GM23338 (cell line): ENCODE results near the gene KCTD17. TPM values are rescaled to one million over a fixed set of nuclear protein-coding genes. Genes with fewer than 3 reads are reported as not detected.

Experiments used
- ATAC-seq: fragments of 200-7000 bp; cut with Tn5 transposase; 3 replicates; pipeline ENCODE4 v1.9.1; 2020
- DNase-seq: peaks from one replicate; pipeline ENCODE4 v3.0.0-alpha.2; 2015; ENCODE audit warnings: low spot score
- H2AFZ ChIP-seq: fragments of 200-600 bp; sonication (generic); 2 replicates; pipeline ENCODE4 v1.8.0; 2016; ENCODE audit warnings: antibody characterized with exemption, mild to moderate bottlenecking, moderate library complexity
- H3F3A ChIP-seq: fragments of 200-600 bp; sonication (generic); replicated peaks from 2 replicates; pipeline ENCODE4 v1.8.0; 2017; ENCODE audit warnings: antibody characterized with exemption, mixed run types, low read depth
- H3K27ac ChIP-seq: fragments of 200-600 bp; sonication (generic); 2 replicates; pipeline ENCODE4 v1.6.1; 2016; ENCODE audit warnings: low read depth
- H3K27me3 ChIP-seq: fragments of 200-600 bp; sonication (generic); 2 replicates; pipeline ENCODE4 v1.8.0; 2016; ENCODE audit warnings: mild to moderate bottlenecking, mixed run types, moderate library complexity; ENCODE audit not compliant: insufficient read depth
- H3K36me3 ChIP-seq: fragments of 200-600 bp; sonication (generic); 2 replicates; pipeline ENCODE4 v1.8.0; 2016; ENCODE audit warnings: mild to moderate bottlenecking; ENCODE audit not compliant: insufficient read depth
- H3K4me1 ChIP-seq: fragments of 200-600 bp; sonication (generic); 2 replicates; pipeline ENCODE4 v1.8.0; 2016; ENCODE audit warnings: mild to moderate bottlenecking, moderate library complexity; ENCODE audit not compliant: insufficient read depth
- H3K4me2 ChIP-seq: fragments of 200-600 bp; sonication (generic); 2 replicates; pipeline ENCODE4 v1.7.1; 2017; ENCODE audit warnings: mixed run types
- H3K4me3 ChIP-seq: fragments of 200-600 bp; sonication (generic); 2 replicates; pipeline ENCODE4 v1.6.1; 2016; ENCODE audit warnings: mixed run types
- H3K79me2 ChIP-seq: fragments of 200-600 bp; sonication (generic); replicated peaks from 2 replicates; pipeline ENCODE4 v1.8.0; 2017; ENCODE audit warnings: mild to moderate bottlenecking; ENCODE audit not compliant: insufficient read depth
- H3K9me2 ChIP-seq: fragments of 200-600 bp; sonication (generic); 2 replicates; pipeline ENCODE4 v1.8.0; 2017; ENCODE audit not compliant: insufficient read depth
- H4K20me1 ChIP-seq: fragments of 200-600 bp; sonication (generic); replicated peaks from 2 replicates; pipeline ENCODE4 v1.8.0; 2017; ENCODE audit warnings: mild to moderate bottlenecking; ENCODE audit not compliant: insufficient read depth
- H3K27ac Mint-ChIP-seq: 2 replicates; pipeline ENCODE4 v1.8.0; 2020; ENCODE audit warnings: inconsistent platforms, mild to moderate bottlenecking, moderate library complexity, mixed read lengths
- H3K27me3 Mint-ChIP-seq: 3 replicates; pipeline ENCODE4 v1.8.0; 2022; ENCODE audit warnings: low read depth, mild to moderate bottlenecking, moderate library complexity, mixed read lengths, inconsistent platforms; ENCODE audit not compliant: insufficient read depth, poor library complexity
- H3K36me3 Mint-ChIP-seq: 3 replicates; pipeline ENCODE4 v1.8.0; 2021; ENCODE audit warnings: low read depth, mild to moderate bottlenecking, inconsistent platforms, moderate library complexity, mixed read lengths
- H3K4me1 Mint-ChIP-seq: 3 replicates; pipeline ENCODE4 v1.8.0; 2020; ENCODE audit warnings: mild to moderate bottlenecking, inconsistent platforms, mixed read lengths
- H3K4me3 Mint-ChIP-seq: 3 replicates; pipeline ENCODE4 v1.8.0; 2021; ENCODE audit warnings: moderate library complexity, mild to moderate bottlenecking, inconsistent platforms, mixed read lengths
- H3K9me3 Mint-ChIP-seq: 3 replicates; pipeline ENCODE4 v1.8.0; 2020; ENCODE audit warnings: moderate library complexity, mild to moderate bottlenecking, inconsistent platforms, mixed read lengths
- CTCF ChIP-seq, 2 experiments: fragments of 200-600 bp in 1 of 2; sonication (generic) in 1 of 2; conservative IDR thresholded peaks; 2 replicates each; pipeline versions ENCODE4 v1.5.1 to v1.6.1; 2016 to 2017; ENCODE audit warnings: antibody characterized with exemption in 2 of 2, low read depth in 2 of 2, mild to moderate bottlenecking in 2 of 2, moderate library complexity in 1 of 2
- EZH2phosphoT487 ChIP-seq: fragments of 200-600 bp; sonication (generic); IDR thresholded peaks from one replicate; pipeline ENCODE4 v1.8.1; 2018; ENCODE audit warnings: antibody characterized with exemption; ENCODE audit not compliant: unreplicated experiment
- JUNB ChIP-seq: IDR thresholded peaks from one replicate; pipeline ENCODE4 v1.6.1; 2016; ENCODE audit warnings: antibody characterized with exemption; ENCODE audit not compliant: unreplicated experiment
- POLR2AphosphoS5 ChIP-seq: IDR thresholded peaks from 2 replicates; pipeline ENCODE4 v1.6.1; 2016; ENCODE audit warnings: antibody characterized with exemption, low read depth
- REST ChIP-seq: IDR thresholded peaks from one replicate; pipeline ENCODE4 v1.6.1; 2018; ENCODE audit warnings: antibody characterized with exemption; ENCODE audit not compliant: unreplicated experiment
- ZNF114 ChIP-seq: fragments of 250-450 bp; sonication (Bioruptor Pico); IDR thresholded peaks from 2 replicates; pipeline ENCODE4 v1.5.0; 2020; ENCODE audit warnings: mild to moderate bottlenecking, moderate library complexity
- ZNF331 ChIP-seq: fragments of 250-450 bp; sonication (Bioruptor Pico); IDR thresholded peaks from 2 replicates; pipeline ENCODE4 v1.5.0; 2020; ENCODE audit warnings: low read depth, mild to moderate bottlenecking, moderate library complexity
- ZNF462 ChIP-seq: fragments of 250-450 bp; sonication (Bioruptor Pico); IDR thresholded peaks from 2 replicates; pipeline ENCODE4 v1.5.0; 2020; ENCODE audit warnings: mild to moderate bottlenecking, moderate library complexity
- polyA plus RNA-seq: library from polyadenylated mRNA; unstranded; fragments of >200 nt; fragmentation: Nextera tagmentation; extraction: Ambion mirVana; gene quantifications from 2 replicates; pipeline ENCODE4 v1.2.1, GENCODE V29; 2016
- total RNA-seq: library from RNA; depleted of rRNA; stranded (reverse); fragments of >200 nt; shearing (Covaris generic); gene quantifications from 2 replicates; pipeline ENCODE4 v1.2.3, GENCODE V29; 2014

The KCTD17 gene
- total and polyA plus RNA-seq, 2 experiments from 2014 or later: 25.1 to 35.0 TPM

DNA sequence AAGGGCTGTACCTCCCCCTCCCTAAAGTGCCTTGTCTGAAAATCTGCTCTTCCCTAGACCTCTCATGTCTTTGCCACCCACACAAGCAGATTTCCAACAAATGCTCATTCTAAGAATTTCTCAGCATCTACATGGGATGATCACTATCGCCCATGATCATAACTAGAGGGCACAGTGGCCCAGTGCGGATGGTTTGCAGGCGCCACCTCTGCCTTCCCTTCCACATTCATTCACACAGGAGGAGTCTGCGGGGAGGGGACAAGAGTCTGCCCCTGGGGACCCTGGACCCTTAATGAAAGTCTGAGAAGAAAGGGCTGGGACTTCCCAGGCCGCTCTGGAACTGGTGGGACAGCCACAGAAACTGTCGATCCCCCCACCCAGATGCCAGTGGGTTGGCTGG lies 28.9 kb downstream of the KCTD17 start (continued):
- TF ChIP-seq ZNF462 (CRISPR knock-in tag) (no peak), ZNF114 (CRISPR knock-in tag) (no peak), ZNF331 (CRISPR knock-in tag) (no peak)

GRCh38 chr22:37080838-37081237 lies 29.3 kb downstream of the KCTD17 start:
- Histone ChIP-seq H3K27me3 (peaks cover 16% of the 10 kb centered on the region; the same call in 1 of the 2 replicates), H3K36me3 (no peaks in the 10 kb centered on the region), H3K27ac (no peak overlapping the region), H2AFZ (no peak overlapping the region), H3K9me2 (no peaks in the 10 kb centered on the region), H3K4me3 (no peak overlapping the region), H3K4me1 (peaks cover 3% of the 10 kb centered on the region; the same call in 1 of the 2 replicates), H3F3A (0 out of 2 replicates have a peak, but pooled peaks cover 3% of the 10 kb centered on the region), H3K4me2 (no peak overlapping the region), H4K20me1 (no peaks in the 10 kb centered on the region), H3K79me2 (no peaks in the 10 kb centered on the region)
- Mint-ChIP-seq H3K4me1 (peaks cover 4% of the 10 kb centered on the region), H3K9me3 (no peaks in the 10 kb centered on the region), H3K36me3 (no peaks in the 10 kb centered on the region), H3K27me3 (peaks cover 27% of the 10 kb centered on the region), H3K4me3 (no peak overlapping the region), H3K27ac (no peak overlapping the region)
- ATAC-seq (no peak), DNase-seq (no peak)
- TF ChIP-seq JUNB (no peak), ZNF114 (CRISPR knock-in tag) (no peak), ZNF331 (CRISPR knock-in tag) (no peak), REST (no peak), CTCF (conservative IDR thresholded peaks at IDR 0.05; ENCODE audit: low read depth in 2 of 2) (no peak), POLR2AphosphoS5 (no peak), EZH2phosphoT487 (no peak)
